ENCODE measurements around the gene HOXD1. TPM values are rescaled to one million over a fixed set of nuclear protein-coding genes. Genes with fewer than 3 reads are reported as not detected.

Gene HOXD1
- total RNA-seq, 1 experiment from 2014 or later, result not detected

GRCh38 chr2:176199902-176200301 is 11.4 kb downstream of the HOXD1 start:
- Histone ChIP-seq H3K14ac (ENCODE audit: insufficient read depth, low read length) (no peak overlapping the region), H2BK20ac (ENCODE audit: low read depth, low read length, poor library complexity, severe bottlenecking) (no peak overlapping the region), H3K27me3 (ENCODE audit: insufficient read depth, low read length) (peaks cover 4% of the 10 kb centered on the region; the same call in 1 of the 2 replicates), H3T11ph (ENCODE audit: low read length) (no peak overlapping the region), H2AFZ (ENCODE audit: low read length) (no peak overlapping the region), H3K79me2 (ENCODE audit: insufficient read depth, low read length) (no peaks in the 10 kb centered on the region), H3K4me1 (ENCODE audit: insufficient read depth, low read length) (no peaks in the 10 kb centered on the region), H4K8ac (replicated peaks; ENCODE audit: insufficient read length, low read depth, low read length) (no peak overlapping the region), H3K4ac (ENCODE audit: low read depth, low read length) (no peak overlapping the region), H2BK5ac (ENCODE audit: insufficient read length, low read length) (no peak overlapping the region), H4K5ac (ENCODE audit: insufficient read length, low read depth, low read length) (no peak overlapping the region), H3K23ac (ENCODE audit: insufficient read length, low read depth, low read length) (no peak overlapping the region), H3K9ac (ENCODE audit: extremely low read depth, insufficient read length, low read length) (no peak overlapping the region), H3K56ac (ENCODE audit: insufficient read length, low read depth, low read length) (no peak overlapping the region), H2BK15ac (ENCODE audit: low read depth, low read length) (no peak overlapping the region), H3K18ac (ENCODE audit: insufficient read length, low read depth, low read length) (no peak overlapping the region), H4K91ac (ENCODE audit: insufficient read length, low read depth, low read length) (no peak overlapping the region), H3K9me3 (ENCODE audit: control insufficient read depth, low read depth, low read length) (no peaks in the 10 kb centered on the region), H4K20me1 (ENCODE audit: control insufficient read depth, insufficient read depth, insufficient read length) (no peaks in the 10 kb centered on the region), H3K27ac (ENCODE audit: insufficient read length, low read depth, low read length) (no peak overlapping the region), H3K23me2 (ENCODE audit: insufficient read length, low read depth, low read length, poor library complexity, severe bottlenecking) (peaks cover 3% of the 10 kb centered on the region), H3K79me1 (ENCODE audit: insufficient read depth, low read depth, low read length, poor library complexity, severe bottlenecking) (no peaks in the 10 kb centered on the region), H3K4me2 (ENCODE audit: insufficient read depth, insufficient read length, low read length) (no peak overlapping the region), H2AK5ac (ENCODE audit: insufficient read length, low read length) (no peak overlapping the region), H2BK120ac (ENCODE audit: low read depth, low read length, poor library complexity, severe bottlenecking) (no peak overlapping the region), H2BK12ac (ENCODE audit: insufficient read length, low read depth, low read length) (no peak overlapping the region)
- H3K9me3 Mint-ChIP-seq, result peaks cover 0 to 2% of the 10 kb centered on the region in 2 experiments; a peak in 2 of 5 replicates
- H3K4me1 Mint-ChIP-seq, result no peaks in the 10 kb centered on the region
- TF ChIP-seq, protein P1, sequence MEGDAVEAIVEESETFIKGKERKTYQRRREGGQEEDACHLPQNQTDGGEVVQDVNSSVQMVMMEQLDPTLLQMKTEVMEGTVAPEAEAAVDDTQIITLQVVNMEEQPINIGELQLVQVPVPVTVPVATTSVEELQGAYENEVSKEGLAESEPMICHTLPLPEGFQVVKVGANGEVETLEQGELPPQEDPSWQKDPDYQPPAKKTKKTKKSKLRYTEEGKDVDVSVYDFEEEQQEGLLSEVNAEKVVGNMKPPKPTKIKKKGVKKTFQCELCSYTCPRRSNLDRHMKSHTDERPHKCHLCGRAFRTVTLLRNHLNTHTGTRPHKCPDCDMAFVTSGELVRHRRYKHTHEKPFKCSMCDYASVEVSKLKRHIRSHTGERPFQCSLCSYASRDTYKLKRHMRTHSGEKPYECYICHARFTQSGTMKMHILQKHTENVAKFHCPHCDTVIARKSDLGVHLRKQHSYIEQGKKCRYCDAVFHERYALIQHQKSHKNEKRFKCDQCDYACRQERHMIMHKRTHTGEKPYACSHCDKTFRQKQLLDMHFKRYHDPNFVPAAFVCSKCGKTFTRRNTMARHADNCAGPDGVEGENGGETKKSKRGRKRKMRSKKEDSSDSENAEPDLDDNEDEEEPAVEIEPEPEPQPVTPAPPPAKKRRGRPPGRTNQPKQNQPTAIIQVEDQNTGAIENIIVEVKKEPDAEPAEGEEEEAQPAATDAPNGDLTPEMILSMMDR (conservative IDR thresholded peaks at IDR 0.05), result no peak
- no peak overlapping the region for H3K27ac Mint-ChIP-seq
- H3K36me3 Mint-ChIP-seq (ENCODE audit: insufficient read depth in 1 of 3, low read depth in 3 of 3), result no peaks in the 10 kb centered on the region
- H3K27me3 Mint-ChIP-seq (ENCODE audit: low read depth), result peaks cover 64% of the 10 kb centered on the region
- no peak overlapping the region for H3K4me3 Mint-ChIP-seq
- no peak for DNase-seq
